ENCODE results near the gene CELA1.
"Not testable (repeated sequence)": the region's sequence is repeated elsewhere in the genome, so short reads cannot be mapped to it uniquely, and the experiment has no call there.

CELA1 gene

GRCh38 chr12:51307655-51308593 lies 38.6 kb downstream of the CELA1 start:
- no peak for DNase-seq

GRCh38 chr12:51306507-51306906 lies 40.0 kb downstream of the CELA1 start:
- DNase-seq: no peak

GRCh38 chr12:51300768-51301167 lies 45.7 kb downstream of the CELA1 start:
- not testable (repeated sequence) for DNase-seq

GRCh38 chr12:51295651-51296050 lies 50.8 kb downstream of the CELA1 start:
- DNase-seq: no peak

GRCh38 chr12:51294097-51294496 lies 52.4 kb downstream of the CELA1 start:
- DNase-seq: not testable (repeated sequence)

- no peak for DNase-seq
Measured at GRCh38 chr12:51293696-51294095, 52.8 kb downstream of the CELA1 start.

GRCh38 chr12:51291603-51292513 lies 54.6 kb downstream of the CELA1 start:
- DNase-seq: not testable (repeated sequence)

GRCh38 chr12:51285843-51286242 lies 60.6 kb downstream of the CELA1 start:
- DNase-seq: no peak

GRCh38 chr12:51281202-51281924 lies 65.1 kb downstream of the CELA1 start:
- no peak for DNase-seq

Data from NCI-H1930 (cell line).